Upper lobe of left lung (tissue), 4 donors: ENCODE measurements around the gene TNFRSF21.

Experiments
- CTCF ChIP-seq, 6 experiments: fragments of 450-650 bp in 4 of 6; fragments of 200-600 bp in 2 of 6; sonication (generic) in 2 of 6; IDR thresholded peaks; one replicate each; pipeline ENCODE4 v1.5.1; 2016 to 2019; ENCODE audit warnings: antibody characterized with exemption in 6 of 6
- POLR2A ChIP-seq, 4 donors: fragments of 450-650 bp; IDR thresholded peaks; one replicate each; pipeline ENCODE4 v1.5.1; 2016 to 2017; ENCODE audit warnings: antibody characterized with exemption in 4 of 4, mild to moderate bottlenecking in 2 of 4

GRCh38 chr6:47246551-47246950, 63.2 kb downstream of the TNFRSF21 start:
- no peak for TF ChIP-seq CTCF (IDR thresholded peaks at IDR 0.05)
- TF ChIP-seq POLR2A (IDR thresholded peaks at IDR 0.05): no peak
